Fibroblast of pulmonary artery (primary cell): ENCODE results near the gene KCNJ10.
A peak's percentile ranks its signal among the peaks of the same experiment; 100 is the strongest.

ENCODE experiments used
- DNase-seq: peaks from one replicate; pipeline ENCODE4 v3.0.0-alpha.2; 2010; ENCODE audit warnings: low read depth
- H3K4me3 ChIP-seq: replicated peaks from 2 replicates; pipeline ENCODE4 v1.5.1; 2011; ENCODE audit warnings: low read depth, mild to moderate bottlenecking, control low read depth, low read length, moderate library complexity
- CTCF ChIP-seq: IDR thresholded peaks from 2 replicates; pipeline ENCODE4 v1.5.1; 2011; ENCODE audit warnings: mild to moderate bottlenecking, control low read depth, low read length, inconsistent platforms; ENCODE audit errors: missing control alignments

KCNJ10 gene

GRCh38 chr1:160069460-160070231, at the start of gene KCNJ10:
Gene KCNJ10, minus strand, starts transcription at chr1:160070160. Its CDS starts 27,628 bp downstream, at chr1:160042532.
- no peak for TF ChIP-seq CTCF
- peak within 1 kb of the TSS; percentile 63 for H3K4me3 ChIP-seq
- DNase-seq, result no peak

GRCh38 chr1:160118928-160119327, 49.0 kb upstream of the KCNJ10 start:
- TF ChIP-seq CTCF, result no peak
- H3K4me3 ChIP-seq, result no peak overlapping the region
- no peak for DNase-seq

GRCh38 chr1:160117709-160118183, 47.8 kb upstream of the KCNJ10 start:
- TF ChIP-seq CTCF, result no peak
- H3K4me3 ChIP-seq, result no peak overlapping the region
- DNase-seq, result peak; percentile 13

- TF ChIP-seq CTCF, result no peak
- DNase-seq, result no peak
- no peak overlapping the region for H3K4me3 ChIP-seq
These were observed 47.3 kb upstream of the KCNJ10 start for GRCh38 chr1:160117300-160117699.

GRCh38 chr1:160116283-160117147, 46.6 kb upstream of the KCNJ10 start:
- peak; percentile 27 for DNase-seq
- H3K4me3 ChIP-seq, result no peak overlapping the region
- no peak for TF ChIP-seq CTCF

- no peak within 1 kb of the TSS for H3K4me3 ChIP-seq
- no peak for DNase-seq
- no peak for TF ChIP-seq CTCF
These were observed 45.8 kb upstream of the KCNJ10 start, which contains the start of gene ATP1A2 for GRCh38 chr1:160115545-160116282. Gene ATP1A2, plus strand, starts transcription at chr1:160115759. Its CDS starts 103 bp downstream, at chr1:160115862.
